GM10266 (cell line): Measurements from ENCODE around the gene NTNG2.

Source experiments
- DNase-seq: peaks from one replicate; pipeline ENCODE4 v3.0.0; 2012; ENCODE audit errors: extremely low spot score
- TF ChIP-seq, protein P1 (sequence below): IDR thresholded peaks from 2 replicates; pipeline ENCODE4 v1.5.1; 2012; ENCODE audit warnings: mild to moderate bottlenecking, low read depth; ENCODE audit not compliant: control insufficient read depth, insufficient read depth; ENCODE audit errors: missing control alignments

NTNG2 gene

DNA sequence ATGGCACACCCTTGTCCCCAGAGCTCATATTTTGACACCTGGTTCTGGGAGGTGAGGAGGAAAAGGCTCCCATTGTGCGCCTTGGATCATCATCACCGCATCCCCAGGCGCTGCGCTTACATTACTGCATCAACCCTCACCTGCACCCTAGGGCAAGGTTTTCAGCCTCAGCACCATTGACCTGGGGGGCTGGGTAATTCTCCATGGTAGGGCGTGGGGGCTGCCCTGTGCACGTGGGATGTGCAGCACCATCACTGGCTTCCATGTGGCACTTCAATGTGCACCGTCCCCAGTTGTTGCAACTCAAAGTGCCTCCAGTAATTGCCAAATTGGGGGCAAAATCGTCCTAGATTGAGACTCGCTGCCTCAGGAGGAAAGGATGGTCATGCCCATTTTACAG is 83.6 kb downstream of the NTNG2 start:
- TF ChIP-seq, protein P1, sequence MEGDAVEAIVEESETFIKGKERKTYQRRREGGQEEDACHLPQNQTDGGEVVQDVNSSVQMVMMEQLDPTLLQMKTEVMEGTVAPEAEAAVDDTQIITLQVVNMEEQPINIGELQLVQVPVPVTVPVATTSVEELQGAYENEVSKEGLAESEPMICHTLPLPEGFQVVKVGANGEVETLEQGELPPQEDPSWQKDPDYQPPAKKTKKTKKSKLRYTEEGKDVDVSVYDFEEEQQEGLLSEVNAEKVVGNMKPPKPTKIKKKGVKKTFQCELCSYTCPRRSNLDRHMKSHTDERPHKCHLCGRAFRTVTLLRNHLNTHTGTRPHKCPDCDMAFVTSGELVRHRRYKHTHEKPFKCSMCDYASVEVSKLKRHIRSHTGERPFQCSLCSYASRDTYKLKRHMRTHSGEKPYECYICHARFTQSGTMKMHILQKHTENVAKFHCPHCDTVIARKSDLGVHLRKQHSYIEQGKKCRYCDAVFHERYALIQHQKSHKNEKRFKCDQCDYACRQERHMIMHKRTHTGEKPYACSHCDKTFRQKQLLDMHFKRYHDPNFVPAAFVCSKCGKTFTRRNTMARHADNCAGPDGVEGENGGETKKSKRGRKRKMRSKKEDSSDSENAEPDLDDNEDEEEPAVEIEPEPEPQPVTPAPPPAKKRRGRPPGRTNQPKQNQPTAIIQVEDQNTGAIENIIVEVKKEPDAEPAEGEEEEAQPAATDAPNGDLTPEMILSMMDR, result no peak
- DNase-seq, result no peak

DNA sequence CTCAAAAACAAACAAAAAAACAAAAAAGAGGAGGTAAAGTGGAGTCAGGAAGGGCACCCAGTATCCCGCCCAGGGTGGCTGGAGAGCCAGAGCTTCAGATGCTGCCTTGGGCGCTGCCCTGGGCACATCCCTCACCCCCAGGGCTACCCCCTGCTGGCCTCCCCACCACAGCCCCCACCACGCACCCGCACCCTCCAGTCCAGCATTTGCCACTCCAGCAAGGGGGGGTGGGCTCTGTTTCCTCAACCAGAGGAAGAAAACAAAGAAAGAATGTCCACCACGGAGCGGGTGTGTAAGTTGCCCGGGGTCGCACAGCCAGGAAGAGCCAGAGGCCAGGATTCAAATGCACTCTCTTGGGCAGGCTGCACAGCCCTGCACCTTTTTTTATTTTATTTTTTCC is 86.1 kb downstream of the NTNG2 start:
- no peak for DNase-seq
- TF ChIP-seq, protein P1, result no peak

DNA sequence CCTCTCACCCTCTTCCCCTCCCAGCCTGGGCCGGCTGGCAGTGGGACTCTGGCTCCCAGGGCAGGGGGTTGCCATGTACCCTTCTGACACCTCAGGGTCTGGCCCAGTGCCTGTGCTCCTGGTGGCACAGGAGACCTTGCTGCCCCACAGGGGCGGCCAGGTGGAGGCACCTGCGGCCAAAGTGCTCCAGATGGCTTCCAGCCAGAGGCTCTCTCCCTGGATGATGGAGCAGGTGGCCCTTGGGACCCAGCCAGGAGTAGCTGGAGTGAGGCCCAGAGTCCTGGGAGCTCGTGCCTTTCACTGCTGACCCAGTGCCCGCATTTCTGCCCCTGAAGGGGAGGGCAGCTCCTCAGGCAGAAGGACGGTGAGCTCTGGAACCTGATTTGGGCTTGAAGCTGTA is 87.3 kb downstream of the NTNG2 start:
- no peak for DNase-seq
- TF ChIP-seq, protein P1, result no peak

GRCh38 chr9:132249690-132250089 is 87.8 kb downstream of the NTNG2 start:
- DNase-seq, result no peak
- TF ChIP-seq, protein P1, result no peak

DNA sequence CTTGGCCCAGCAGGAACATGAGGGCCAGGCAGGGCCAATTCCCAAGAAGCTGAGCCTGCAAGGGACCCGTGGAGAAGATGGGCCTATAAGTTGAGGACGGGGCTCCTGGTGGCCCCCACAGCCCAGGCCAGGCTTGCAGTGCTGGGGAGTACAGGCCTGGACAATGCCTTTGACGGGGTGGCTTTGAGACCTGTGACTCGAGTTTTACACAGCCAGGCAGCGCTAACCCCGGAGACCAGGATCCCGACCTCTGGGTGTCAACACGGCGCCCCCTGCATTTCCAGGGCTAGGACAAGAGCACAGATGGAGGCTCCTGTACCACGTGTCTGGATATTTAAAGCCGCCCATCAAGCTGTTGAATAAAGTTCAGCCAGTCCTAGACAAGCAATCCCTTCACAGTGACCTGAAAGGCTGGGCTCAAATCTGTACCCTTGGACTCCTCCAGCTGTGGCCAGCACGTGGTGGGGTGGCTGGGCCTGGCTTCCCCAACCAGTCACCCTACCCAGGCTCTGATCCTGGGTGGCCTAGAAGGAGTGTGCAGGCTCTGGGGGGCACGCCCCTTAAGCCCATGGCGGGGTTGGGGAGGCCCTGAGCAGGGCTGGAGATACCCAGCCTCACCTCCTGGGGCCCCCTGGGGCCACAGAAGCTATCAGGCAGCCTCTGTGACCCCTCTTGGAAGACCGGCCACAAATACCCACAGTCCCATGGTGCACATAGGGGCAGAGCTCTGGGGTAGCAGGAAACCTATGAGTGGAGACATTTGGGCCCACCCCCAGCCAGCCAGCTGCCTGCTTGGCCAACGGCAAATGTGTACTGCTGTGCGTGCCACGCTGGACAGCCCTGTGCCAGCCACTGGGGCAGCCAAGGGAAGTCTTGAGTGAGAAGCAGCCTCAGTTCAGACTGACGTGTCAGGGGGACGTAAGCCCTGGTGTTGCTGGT is 88.7 kb downstream of the NTNG2 start:
- no peak for DNase-seq

DNA sequence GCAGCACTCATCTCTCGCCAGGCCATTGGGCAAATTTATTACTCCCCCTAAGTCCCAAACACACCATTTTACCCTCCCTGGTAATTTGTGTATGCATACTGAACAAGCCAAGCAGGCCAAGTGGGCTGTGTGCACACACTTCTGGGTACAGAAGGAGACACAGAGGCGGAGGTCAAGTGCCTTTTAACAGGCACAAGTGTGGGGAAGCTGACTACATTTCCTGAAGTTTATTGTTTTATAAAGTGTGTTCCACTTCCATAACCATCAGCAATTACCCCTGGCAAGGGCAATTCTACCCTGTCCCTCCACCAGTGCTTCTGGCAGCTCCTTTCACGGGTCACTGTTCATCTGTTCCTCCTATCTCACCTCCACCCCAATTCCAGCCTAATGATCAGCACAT is 99.0 kb downstream of the NTNG2 start:
- TF ChIP-seq, protein P1, result no peak
- DNase-seq, result no peak

More for the DNA sequence above, 88.7 kb downstream of the NTNG2 start:
- TF ChIP-seq, protein P1, result no peak

DNA sequence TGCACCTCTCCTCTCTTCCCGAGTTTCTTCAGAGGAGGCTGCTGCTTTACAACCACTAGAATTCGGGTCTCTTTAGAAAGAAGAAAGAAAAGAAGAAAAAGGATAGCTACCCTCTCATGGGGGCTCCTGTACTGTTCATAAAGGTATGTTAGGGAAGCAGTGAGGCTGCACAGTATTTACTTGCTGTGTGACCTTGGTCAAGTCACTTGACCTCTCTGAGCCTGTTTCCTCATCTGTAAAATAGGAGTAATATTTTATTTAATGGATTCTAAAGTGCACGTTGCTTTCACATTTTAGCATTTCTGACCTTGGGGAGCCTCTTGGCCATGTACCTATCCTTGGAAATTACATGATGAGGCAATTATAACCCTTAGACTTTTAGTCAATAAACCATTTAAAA is 104.2 kb downstream of the NTNG2 start:
- no peak for DNase-seq
- TF ChIP-seq, protein P1, result no peak
